DMS53 treated with DMSO at 0.1 percent for 48 hours (cell line): ENCODE results near the gene SLC37A2.
A peak's percentile ranks its signal among the peaks of the same experiment; 100 is the strongest.

Experiments used
- DNase-seq: peaks from one replicate; lab custom pipeline; 2025; ENCODE audit not compliant: unreplicated experiment; lab: John Stamatoyannopoulos, UW

The SLC37A2 gene

DNA sequence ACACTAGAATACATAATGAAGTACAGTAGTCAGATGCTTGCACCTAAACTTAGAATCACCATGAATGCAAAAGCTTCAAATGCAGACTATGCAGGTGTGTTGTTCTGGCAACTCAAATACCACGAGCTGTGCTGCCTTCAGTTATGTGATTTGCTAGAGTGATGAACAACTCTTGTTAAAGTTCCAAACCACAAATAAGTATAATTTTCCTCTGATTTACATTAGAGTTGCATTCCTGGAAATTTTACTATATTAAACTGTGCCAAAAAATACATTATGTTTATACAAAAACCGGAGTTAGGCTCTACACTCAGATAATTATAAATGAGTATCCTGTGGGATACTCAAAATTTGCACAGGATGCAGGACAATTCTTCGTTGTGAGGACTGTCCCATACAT, 45.4 kb downstream of the SLC37A2 start:
- no peak for DNase-seq

- DNase-seq: no peak
Observed at GRCh38 chr11:125110506-125110905, 47.4 kb downstream of the SLC37A2 start.

DNA sequence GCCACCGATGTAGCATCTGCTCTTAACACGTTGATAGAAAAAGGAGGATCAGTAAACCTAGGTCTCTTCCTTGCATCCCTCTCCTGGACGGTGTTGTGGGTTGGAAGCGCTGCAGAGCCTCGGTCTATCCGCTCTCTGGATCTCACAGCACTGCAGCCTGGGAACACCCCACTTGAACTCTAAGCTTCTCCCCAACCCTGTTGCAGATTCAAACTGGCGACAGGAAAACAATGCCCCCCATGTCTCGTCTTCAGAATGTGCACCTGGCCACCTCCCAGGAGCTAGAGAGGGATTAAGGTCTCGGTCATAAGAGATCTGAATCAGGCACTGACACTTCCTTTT, 47.9 kb downstream of the SLC37A2 start:
- DNase-seq: peak; percentile 45

GRCh38 chr11:125111343-125112207, 48.5 kb downstream of the SLC37A2 start, which contains the start of gene TMEM218:
Gene TMEM218, minus strand, starts transcription at chr11:125111626. Its CDS starts 9,385 bp downstream, at chr11:125102241.
- DNase-seq: peak; percentile 92

DNA sequence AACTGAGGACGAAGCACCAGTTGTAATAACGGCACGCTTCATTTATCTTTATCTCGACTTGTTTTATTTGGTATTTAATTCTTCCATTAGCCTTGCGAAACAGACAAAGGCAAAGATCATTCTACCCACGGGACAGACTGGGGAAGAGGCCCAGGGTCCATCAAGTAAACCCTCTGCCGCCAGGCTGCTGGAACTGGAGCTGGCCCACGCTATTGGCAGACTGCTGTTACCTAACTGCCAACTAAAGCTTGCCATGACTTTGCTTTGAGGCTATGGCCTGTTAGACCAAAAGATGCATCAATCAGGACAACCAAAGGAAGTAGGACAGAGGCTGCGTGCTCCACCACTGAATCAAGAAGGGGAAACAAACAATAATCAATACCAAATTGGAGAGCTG, 49.1 kb downstream of the SLC37A2 start:
- DNase-seq: no peak

- DNase-seq: no peak
Observed at GRCh38 chr11:125114518-125114917, 51.4 kb downstream of the SLC37A2 start.

DNA sequence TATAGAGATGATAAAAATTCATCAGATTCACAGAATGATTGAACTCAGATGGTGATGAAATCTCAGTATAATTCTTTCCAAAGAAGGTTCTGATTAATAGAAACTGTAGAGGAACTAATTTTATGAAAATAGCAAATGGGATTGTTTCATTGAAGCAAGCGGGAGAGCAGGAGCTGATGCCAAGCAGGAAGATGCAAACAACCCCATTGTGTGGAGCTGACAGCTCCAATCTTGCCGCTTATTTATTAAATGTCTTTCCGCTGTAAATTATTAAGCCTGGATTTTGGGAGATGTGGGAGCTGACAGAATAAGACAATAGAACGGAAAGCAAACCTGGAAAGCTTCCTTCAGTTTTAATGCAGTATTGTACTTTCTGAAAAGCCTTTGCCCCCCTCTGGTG, 54.3 kb downstream of the SLC37A2 start:
- DNase-seq: no peak

GRCh38 chr11:125123194-125123946, 60.3 kb downstream of the SLC37A2 start:
- DNase-seq: no peak

- DNase-seq: peak; percentile 80
Observed at GRCh38 chr11:125123947-125124617, 61.0 kb downstream of the SLC37A2 start.

DNA sequence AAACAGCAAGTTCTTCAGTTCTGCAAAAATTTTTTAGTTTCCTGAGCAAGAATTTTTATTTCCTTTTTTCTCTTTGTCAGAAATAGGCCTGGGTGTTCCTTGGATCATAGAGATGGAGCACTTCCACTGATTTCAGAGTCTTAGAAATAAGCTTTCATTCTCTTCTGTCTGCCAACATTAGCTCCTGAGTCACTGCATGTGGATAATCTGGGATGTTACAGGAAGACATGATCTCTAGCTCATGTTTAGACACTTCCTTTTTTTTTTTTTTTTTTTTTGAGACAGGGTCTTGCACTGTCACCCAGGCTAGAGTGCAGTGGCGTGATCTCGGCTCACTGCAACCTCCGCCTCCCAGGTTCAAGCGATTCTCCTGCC, 61.5 kb downstream of the SLC37A2 start:
- DNase-seq: no peak

DNA sequence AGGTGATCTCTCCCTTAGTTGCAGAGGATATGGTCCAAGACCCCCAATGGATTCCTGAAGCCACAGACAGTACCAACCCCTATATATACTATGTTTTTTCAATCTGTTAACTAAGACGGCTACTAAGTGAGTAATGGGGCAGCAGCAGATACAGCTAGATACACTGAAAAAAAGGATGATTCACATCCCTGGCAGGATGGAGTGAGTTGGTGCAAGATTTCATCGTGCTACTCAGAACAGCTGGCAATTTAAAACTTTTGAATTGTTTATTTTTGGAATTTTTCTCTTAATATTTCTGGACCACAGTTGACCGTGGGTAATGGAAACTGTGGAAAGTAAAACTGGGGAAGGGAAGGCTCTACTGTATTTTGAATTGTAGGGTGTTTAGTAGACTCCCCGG, 65.3 kb downstream of the SLC37A2 start:
- DNase-seq: no peak

DNA sequence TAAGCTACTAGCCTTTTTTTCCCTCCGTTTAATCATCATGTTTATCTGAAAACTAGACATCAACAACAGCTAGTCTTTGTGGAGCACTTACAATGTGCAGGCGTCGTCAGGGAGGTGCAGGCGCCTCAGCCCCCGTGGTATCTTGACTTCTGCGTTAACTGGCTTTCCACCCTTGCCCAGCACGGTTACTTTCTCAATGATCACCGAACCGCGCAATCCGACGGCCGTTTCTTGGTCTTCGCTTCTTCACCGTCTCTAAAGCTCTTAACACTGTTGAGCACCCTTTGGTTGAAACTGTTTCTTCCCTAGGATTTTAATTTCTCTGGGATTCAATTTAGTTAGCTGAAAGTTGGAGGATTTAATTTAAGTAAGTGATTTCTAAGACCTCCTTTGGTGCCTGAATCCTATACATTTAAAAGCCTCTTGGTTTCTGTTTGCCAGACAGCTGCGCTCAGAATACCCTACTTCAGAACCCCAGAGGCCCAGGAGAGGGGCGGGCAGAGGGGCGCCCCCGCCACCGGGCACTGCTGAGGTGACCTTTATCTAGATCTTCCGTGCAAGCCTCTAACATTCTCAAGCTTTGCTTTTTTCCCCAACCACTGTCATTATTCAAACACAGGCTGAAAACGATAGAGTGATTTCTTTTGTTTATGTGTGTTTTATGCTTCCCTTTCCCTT, 66.3 kb downstream of the SLC37A2 start:
- no peak for DNase-seq

GRCh38 chr11:125132071-125132470, 69.0 kb downstream of the SLC37A2 start:
- DNase-seq: no peak

DNA sequence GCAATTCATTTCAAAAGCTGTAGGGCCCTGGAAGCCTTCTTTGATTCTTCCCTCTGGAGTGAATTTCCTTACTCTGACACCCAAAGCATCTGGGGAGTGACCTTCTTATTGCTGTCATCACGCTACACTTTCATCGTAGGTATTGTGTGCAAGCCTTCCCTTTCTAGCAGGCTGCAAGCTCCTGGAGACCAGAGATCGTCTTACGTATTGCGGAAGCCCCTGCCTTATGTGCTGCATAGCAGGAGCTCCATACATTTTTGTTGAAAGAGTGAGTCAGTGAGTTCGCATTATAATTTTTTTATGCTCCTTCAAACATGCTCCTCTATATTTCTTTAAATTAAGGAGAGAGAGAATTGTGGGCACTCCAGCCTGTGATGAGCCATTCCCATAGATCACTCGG, 69.5 kb downstream of the SLC37A2 start:
- no peak for DNase-seq

GRCh38 chr11:125136001-125136400, 72.9 kb downstream of the SLC37A2 start:
- no peak for DNase-seq

- DNase-seq: no peak
Observed at GRCh38 chr11:125138966-125139365, 75.9 kb downstream of the SLC37A2 start.

- no peak for DNase-seq
Observed at GRCh38 chr11:125139778-125140177, 76.7 kb downstream of the SLC37A2 start.
